Fibroblast of the aortic adventitia (primary cell): ENCODE measurements around the gene CHRM5. TPM values are rescaled to one million over a fixed set of nuclear protein-coding genes. Genes with fewer than 3 reads are reported as not detected.
A peak's percentile ranks its signal among the peaks of the same experiment; 100 is the strongest.

Source experiments
- DNase-seq: peaks from one replicate; pipeline ENCODE4 v3.0.0-alpha.2; 2010; ENCODE audit warnings: low read depth
- H3K4me3 ChIP-seq: 2 replicates; pipeline ENCODE4 v1.5.1; 2011; ENCODE audit warnings: low read depth, mild to moderate bottlenecking, control low read depth, low read length, moderate library complexity
- CTCF ChIP-seq: IDR thresholded peaks from 2 replicates; pipeline ENCODE4 v1.5.1; 2011; ENCODE audit warnings: mild to moderate bottlenecking, low read length, control low read depth, inconsistent platforms; ENCODE audit not compliant: insufficient read depth
- total RNA-seq: library from RNA; depleted of rRNA; stranded (reverse); fragments of >200 nt; gene quantifications from 2 replicates; pipeline ENCODE4 v1.2.3, GENCODE V29; 2012; ENCODE audit warnings: low replicate concordance

The CHRM5 gene
- total RNA-seq, 1 donor, result not detected

GRCh38 chr15:34038023-34038870, 70.0 kb downstream of the CHRM5 start:
- no peak for TF ChIP-seq CTCF
- peak; percentile 68 for DNase-seq
- peak overlapping the region; percentile 92 for H3K4me3 ChIP-seq

DNA sequence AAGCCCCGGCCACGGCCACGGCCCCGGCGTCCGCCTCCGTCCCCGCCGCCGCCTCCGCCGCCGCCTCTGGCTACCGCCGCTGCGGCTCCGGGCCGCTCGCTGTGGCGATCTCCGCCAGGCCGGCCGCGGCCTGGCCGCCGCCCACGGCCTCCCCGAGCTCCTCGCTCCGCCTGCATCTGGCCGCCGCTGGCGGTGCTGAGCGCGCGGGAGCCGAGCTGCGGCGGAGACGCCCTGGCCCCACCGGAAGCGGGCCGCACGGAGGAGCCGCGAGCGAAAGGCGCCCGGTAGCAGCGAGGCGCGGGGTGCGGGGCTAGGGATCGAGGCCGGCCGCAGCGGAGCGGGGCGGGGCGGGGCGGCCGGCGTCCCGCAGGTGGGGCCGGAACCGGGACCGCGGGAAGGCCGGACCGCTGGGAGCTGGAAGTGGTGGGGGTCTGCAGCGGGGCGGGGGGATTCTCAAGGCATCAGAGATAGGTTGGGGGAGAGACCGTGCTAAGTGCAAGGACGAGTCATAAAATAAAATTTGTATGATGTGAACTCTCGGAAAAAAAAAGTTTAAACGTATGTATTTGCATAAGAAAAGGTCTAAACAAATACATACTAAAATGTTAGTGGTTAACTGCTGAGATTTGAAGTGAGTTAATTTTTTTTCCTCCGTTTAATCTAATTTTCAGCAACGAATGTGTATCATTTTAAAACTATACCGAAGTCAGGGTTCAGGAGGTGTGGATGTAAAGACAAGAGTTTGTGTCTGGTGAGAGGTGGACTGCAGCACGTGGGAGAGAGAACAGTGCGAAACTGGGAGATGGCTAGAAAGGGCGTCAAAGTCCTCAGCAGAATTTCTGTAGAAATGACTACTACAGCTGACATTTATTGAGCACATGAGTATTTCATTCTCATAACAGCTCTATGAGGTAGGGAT, 70.8 kb downstream of the CHRM5 start, which contains the start of gene AVEN:
TSS of gene AVEN (minus strand) at position 334 of the 919 bp plus-strand sequence. CDS start at position 176, 158 bp downstream.
- peak within 1 kb of the TSS; percentile 92 for H3K4me3 ChIP-seq
- peak; percentile 48 for DNase-seq
- TF ChIP-seq CTCF, result no peak

- no peak for TF ChIP-seq CTCF
- no peak for DNase-seq
- peak overlapping the region; percentile 92 for H3K4me3 ChIP-seq
Measured at GRCh38 chr15:34039790-34040113, 71.5 kb downstream of the CHRM5 start.

DNA sequence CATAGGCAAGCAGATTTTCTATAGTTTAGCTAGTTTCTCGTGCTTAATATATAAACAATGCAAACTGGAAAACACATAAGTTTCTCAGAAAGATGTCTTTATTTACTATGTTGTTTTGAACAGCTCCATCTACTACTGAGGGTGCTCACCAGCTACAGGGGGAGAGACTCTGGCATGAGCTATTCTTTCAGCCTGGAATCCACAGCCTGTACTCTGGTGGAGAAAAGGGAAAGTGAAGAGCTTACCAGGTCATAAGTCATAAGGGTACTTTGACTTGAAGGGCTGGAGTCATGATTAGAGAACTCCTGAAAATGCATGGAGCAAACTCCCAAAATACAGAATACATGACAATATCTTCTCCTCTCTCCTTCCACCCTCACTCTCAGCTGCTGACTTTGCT, 75.1 kb downstream of the CHRM5 start:
- peak; percentile 3 for TF ChIP-seq CTCF
- DNase-seq, result no peak
- H3K4me3 ChIP-seq, result no peak overlapping the region

DNA sequence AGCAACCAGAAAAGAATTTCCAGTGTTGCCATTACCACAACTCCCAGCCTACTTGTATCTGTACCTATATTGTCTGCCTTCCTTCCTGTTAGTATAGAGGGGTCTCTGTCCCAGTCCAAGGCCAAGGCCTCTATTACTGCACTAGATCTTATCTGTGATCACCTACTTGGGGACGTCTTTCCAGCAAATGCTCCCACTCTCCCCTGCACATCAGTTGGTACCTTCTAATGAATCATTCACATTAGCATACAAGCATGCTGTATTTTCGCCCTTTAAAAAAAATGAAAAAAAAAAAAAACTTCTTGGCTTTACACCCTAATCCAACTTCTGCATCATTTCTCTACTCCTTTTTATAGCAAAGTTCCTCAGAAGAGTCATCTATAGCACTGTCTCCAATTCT, 75.5 kb downstream of the CHRM5 start:
- TF ChIP-seq CTCF, result no peak
- no peak for DNase-seq
- no peak overlapping the region for H3K4me3 ChIP-seq

DNA sequence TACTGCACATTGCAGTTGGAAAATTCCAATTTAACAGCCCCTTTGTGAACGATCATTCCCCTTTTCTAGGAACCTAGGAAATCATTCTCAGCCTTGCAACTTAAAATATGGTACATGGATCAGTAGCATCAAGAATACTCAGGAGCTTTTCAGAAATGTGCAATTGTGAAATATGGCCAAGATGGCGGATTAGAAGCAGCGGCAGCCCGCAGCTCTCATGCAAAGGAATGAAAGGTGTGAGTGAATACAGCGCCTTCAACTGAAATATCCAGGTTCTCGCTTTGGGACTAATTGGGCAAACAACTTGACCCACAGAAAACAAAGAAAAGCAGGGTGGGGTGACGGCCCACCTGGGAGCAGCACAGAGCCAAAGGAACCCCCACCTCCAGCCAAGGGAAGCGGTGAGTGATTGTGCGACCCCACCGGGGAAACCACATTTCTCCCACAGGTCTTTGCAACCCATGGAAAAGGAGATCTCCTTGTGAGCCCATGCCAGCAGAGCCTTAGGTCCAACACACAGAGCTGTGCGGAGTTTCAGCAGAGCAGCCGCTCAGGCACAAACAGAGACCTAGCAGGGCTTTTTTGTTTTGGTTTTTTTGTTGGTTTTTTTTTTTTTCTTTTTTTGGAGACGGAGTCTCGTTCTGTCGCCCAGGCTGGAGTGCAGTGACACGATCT, 78.3 kb downstream of the CHRM5 start:
- no peak overlapping the region for H3K4me3 ChIP-seq
- TF ChIP-seq CTCF, result no peak
- no peak for DNase-seq
